ENCODE results near the gene PKMYT1. TPM values are rescaled to one million over a fixed set of nuclear protein-coding genes. Genes with fewer than 3 reads are reported as not detected.
"Not testable (repeated sequence)": the region's sequence is repeated elsewhere in the genome, so short reads cannot be mapped to it uniquely, and the experiment has no call there.

The PKMYT1 gene
- total and polyA plus RNA-seq, 2 donors (not counting 1 experiment from before 2014, with no cell fraction given), result 1.2 to 2.7 TPM

DNA sequence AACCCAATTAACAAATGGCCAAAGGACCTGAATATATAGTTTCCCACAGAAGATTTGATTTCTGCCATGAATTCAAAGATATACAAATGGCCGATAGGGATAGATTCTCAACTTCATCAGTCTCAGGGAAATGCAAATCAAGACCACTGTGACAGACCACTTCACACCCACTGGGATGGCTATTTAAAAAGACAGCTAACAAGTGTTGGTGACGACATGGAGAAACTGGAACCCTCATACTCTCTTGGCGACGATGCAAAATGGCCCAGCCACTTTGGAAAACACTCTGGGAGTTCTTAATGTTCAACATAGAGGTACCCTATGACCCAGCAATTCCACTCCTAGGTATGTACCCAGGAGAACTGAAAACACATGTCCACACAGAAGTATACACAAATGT lies 33.6 kb downstream of the PKMYT1 start:
- Histone ChIP-seq H3K4me2 (ENCODE audit: extremely low read depth, insufficient read depth, low read length) (no peak overlapping the region), H3K79me2 (ENCODE audit: control insufficient read depth, insufficient read depth, low read length) (no peaks in the 10 kb centered on the region), H3K9me3 (ENCODE audit: control insufficient read depth, insufficient read depth, low read depth, low read length) (no peaks in the 10 kb centered on the region), H4K20me1 (ENCODE audit: control insufficient read depth, extremely low read depth, insufficient read depth, low read length) (no peaks in the 10 kb centered on the region), H3K27ac (ENCODE audit: insufficient read depth, low read length) (no peak overlapping the region), H3K4me3 (replicated peaks in 1 of 4; ENCODE audit: control extremely low read depth in 1 of 4, insufficient read depth in 1 of 4, low read depth in 3 of 4, low read length in 4 of 4) (no peak overlapping the region), H3K9ac (ENCODE audit: insufficient read depth, low read length) (no peak overlapping the region), H3K36me3 (ENCODE audit: control insufficient read depth, insufficient read depth, low read length) (peaks cover 8% of the 10 kb centered on the region), H2AFZ (ENCODE audit: low read length) (no peak overlapping the region), H3K27me3 (ENCODE audit: control insufficient read depth, insufficient read depth, low read length) (no peaks in the 10 kb centered on the region), H3K4me1 (ENCODE audit: control insufficient read depth, extremely low read depth, insufficient read depth, low read length) (no peaks in the 10 kb centered on the region)
- TF ChIP-seq EZH2 (IDR thresholded peaks at IDR 0.05; ENCODE audit: low read length, missing control alignments), result no peak
- TF ChIP-seq, protein P1, sequence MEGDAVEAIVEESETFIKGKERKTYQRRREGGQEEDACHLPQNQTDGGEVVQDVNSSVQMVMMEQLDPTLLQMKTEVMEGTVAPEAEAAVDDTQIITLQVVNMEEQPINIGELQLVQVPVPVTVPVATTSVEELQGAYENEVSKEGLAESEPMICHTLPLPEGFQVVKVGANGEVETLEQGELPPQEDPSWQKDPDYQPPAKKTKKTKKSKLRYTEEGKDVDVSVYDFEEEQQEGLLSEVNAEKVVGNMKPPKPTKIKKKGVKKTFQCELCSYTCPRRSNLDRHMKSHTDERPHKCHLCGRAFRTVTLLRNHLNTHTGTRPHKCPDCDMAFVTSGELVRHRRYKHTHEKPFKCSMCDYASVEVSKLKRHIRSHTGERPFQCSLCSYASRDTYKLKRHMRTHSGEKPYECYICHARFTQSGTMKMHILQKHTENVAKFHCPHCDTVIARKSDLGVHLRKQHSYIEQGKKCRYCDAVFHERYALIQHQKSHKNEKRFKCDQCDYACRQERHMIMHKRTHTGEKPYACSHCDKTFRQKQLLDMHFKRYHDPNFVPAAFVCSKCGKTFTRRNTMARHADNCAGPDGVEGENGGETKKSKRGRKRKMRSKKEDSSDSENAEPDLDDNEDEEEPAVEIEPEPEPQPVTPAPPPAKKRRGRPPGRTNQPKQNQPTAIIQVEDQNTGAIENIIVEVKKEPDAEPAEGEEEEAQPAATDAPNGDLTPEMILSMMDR (conservative IDR thresholded peaks at IDR 0.05 in 1 of 2, IDR thresholded peaks at IDR 0.05 in 1 of 2; ENCODE audit: low read depth in 1 of 2, low read length in 2 of 2), result no peak
- no peak for DNase-seq (ENCODE audit: low read depth in 2 of 2)

DNA sequence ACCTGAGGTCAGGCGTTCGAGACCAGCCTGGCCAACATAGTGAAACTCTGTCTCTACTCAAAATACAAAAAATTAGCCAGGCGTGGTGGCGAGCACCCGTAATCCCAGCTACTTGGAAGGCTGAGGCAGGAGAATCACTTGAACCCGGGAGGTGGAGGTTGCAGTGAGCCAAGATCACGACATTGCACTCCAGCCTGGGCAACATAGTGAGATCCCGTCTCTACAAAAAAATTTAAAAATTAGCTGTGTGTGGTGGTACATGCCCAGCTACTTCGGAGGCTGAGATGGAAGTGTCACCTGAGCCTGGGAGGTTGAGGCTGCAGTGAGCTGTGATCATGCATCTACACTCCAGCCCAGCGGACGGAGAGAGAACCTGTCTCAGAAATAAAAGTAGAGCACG lies 36.5 kb downstream of the PKMYT1 start:
- not testable (repeated sequence) for H3K9ac ChIP-seq (ENCODE audit: insufficient read depth, low read length); H4K20me1 ChIP-seq (ENCODE audit: control insufficient read depth, extremely low read depth, insufficient read depth, low read length); H2AFZ ChIP-seq (ENCODE audit: low read length); H3K4me2 ChIP-seq (ENCODE audit: extremely low read depth, insufficient read depth, low read length); H3K79me2 ChIP-seq (ENCODE audit: control insufficient read depth, insufficient read depth, low read length); H3K36me3 ChIP-seq (ENCODE audit: control insufficient read depth, insufficient read depth, low read length); H3K4me1 ChIP-seq (ENCODE audit: control insufficient read depth, extremely low read depth, insufficient read depth, low read length); H3K9me3 ChIP-seq (ENCODE audit: control insufficient read depth, insufficient read depth, low read depth, low read length); H3K27ac ChIP-seq (ENCODE audit: insufficient read depth, low read length); H3K27me3 ChIP-seq (ENCODE audit: control insufficient read depth, insufficient read depth, low read length); H3K4me3 ChIP-seq (replicated peaks in 1 of 4; ENCODE audit: control extremely low read depth in 1 of 4, insufficient read depth in 1 of 4, low read depth in 3 of 4, low read length in 4 of 4); DNase-seq (ENCODE audit: low read depth in 2 of 2)

DNA sequence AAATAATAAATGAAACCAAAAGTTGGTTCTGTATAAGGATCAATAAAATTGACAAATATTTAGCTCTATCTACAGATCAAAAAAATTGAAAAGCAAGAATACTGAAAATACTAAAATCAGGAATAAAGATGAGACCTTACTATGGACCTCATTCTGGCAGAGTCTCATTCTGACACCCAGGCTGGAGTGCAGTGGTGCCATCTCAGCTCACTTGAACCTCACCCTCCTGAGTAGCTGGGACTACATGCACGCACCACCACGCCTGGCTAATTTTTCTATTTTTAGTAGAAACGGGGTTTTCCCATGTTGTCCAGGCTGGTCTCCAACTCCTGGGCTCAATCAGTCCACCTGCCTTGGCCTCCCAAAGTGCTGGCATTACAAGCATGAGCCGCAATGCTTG lies 38.2 kb downstream of the PKMYT1 start:
- Histone ChIP-seq H3K27ac (ENCODE audit: insufficient read depth, low read length) (no peak overlapping the region), H3K4me3 (replicated peaks in 1 of 4; ENCODE audit: control extremely low read depth in 1 of 4, insufficient read depth in 1 of 4, low read depth in 3 of 4, low read length in 4 of 4) (no peak overlapping the region), H3K9me3 (ENCODE audit: control insufficient read depth, insufficient read depth, low read depth, low read length) (no peaks in the 10 kb centered on the region), H3K4me1 (ENCODE audit: control insufficient read depth, extremely low read depth, insufficient read depth, low read length) (no peaks in the 10 kb centered on the region), H2AFZ (ENCODE audit: low read length) (no peak overlapping the region), H3K36me3 (ENCODE audit: control insufficient read depth, insufficient read depth, low read length) (peaks cover 17% of the 10 kb centered on the region), H3K4me2 (ENCODE audit: extremely low read depth, insufficient read depth, low read length) (no peak overlapping the region), H3K9ac (ENCODE audit: insufficient read depth, low read length) (no peak overlapping the region), H3K27me3 (ENCODE audit: control insufficient read depth, insufficient read depth, low read length) (no peaks in the 10 kb centered on the region), H3K79me2 (ENCODE audit: control insufficient read depth, insufficient read depth, low read length) (no peaks in the 10 kb centered on the region), H4K20me1 (ENCODE audit: control insufficient read depth, extremely low read depth, insufficient read depth, low read length) (no peaks in the 10 kb centered on the region)
- no peak for TF ChIP-seq EZH2 (IDR thresholded peaks at IDR 0.05; ENCODE audit: low read length, missing control alignments)
- TF ChIP-seq, protein P1 (conservative IDR thresholded peaks at IDR 0.05 in 1 of 2, IDR thresholded peaks at IDR 0.05 in 1 of 2; ENCODE audit: low read depth in 1 of 2, low read length in 2 of 2), result no peak
- no peak for DNase-seq (ENCODE audit: low read depth in 2 of 2)
